GM21367 (cell line): Measurements from ENCODE around the gene ADAM30.
"Not testable (repeated sequence)": the region's sequence is repeated elsewhere in the genome, so short reads cannot be mapped to it uniquely, and the experiment has no call there.

Source experiments
- ATAC-seq: cut with Tn5 transposase; IDR thresholded peaks from one replicate; pipeline ENCODE4 v1.9.1; 2021; ENCODE audit not compliant: unreplicated experiment

Gene ADAM30

DNA sequence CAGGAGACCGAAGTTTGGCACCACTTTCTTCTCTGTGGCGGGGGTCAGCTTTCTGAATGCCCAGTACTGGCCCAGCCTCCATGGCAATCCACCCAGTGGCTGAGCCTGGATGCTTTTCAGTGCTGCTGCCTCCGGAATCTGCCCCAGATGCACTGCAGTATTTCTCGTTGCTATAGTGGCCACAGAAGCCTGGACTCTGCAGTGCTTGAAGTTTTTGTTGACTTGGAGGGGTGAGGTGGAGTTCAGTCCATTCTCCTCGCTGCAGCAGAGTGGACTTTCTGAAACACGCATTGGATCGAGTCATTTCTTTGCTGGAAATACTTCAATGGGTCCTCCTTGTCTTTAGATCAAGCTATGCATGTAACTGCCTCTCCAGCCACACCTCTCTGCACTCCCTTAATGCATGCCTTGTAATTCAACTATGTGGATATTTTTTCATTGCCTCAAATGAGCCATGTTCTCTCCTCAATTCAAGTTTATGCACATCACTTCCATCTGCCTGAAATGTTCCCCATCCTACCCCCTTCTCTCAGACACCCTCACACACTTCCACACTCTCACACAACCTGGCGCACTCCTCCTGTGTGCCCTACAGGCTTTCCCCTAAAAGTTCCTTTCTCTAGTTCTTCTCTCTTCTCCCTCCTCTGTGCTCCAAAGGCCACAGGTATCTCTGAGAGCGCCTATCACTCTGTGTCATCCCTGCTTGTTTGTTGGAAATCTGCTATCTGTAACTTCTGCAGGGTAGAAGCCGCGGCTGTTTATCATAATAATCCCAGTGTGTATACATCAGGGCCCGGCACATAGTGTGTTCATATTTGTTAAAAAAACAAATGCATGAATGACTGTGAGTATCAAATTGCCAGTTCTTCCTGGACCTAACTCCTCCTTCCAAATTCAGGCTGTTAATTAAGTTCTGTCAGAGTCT is 16.5 kb downstream of the ADAM30 start:
- no peak for ATAC-seq

DNA sequence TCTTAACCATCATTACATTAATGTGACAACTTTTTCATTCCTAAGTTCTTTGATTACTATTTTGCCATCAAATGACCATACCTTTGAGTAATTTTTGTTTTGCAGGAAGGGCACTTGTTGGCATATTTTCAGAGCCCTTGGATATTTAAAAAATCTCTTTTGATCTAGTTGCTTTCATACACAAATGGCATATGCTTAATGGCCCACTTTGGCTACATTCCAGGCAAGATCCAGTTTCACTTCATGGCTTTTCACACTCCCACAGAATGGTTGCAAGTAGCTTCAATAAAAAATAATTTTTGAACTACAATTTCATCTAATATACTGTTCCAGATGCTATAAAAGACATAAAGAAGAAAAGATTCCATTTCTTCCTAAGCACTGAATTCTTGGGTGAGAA is 18.1 kb downstream of the ADAM30 start:
- ATAC-seq = no peak

DNA sequence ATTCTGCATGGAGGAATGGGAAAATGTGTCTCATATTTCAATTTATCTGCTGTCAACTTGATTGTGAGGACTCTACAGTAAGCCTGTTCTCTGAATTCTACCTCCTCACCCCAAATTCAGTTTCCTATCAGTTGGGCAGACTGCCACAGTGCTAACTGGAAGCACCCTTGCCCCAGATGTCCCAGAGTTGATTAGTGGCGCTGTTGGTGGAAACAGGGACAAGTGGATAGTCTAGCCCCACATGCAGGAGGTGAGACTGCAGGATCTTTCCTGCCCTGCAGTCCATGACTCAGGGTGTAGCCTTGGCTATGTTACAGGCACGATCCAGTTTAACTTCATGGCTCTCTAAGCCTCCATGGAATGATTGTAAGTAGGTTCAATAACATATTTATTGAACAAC is 22.1 kb downstream of the ADAM30 start:
- no peak for ATAC-seq

DNA sequence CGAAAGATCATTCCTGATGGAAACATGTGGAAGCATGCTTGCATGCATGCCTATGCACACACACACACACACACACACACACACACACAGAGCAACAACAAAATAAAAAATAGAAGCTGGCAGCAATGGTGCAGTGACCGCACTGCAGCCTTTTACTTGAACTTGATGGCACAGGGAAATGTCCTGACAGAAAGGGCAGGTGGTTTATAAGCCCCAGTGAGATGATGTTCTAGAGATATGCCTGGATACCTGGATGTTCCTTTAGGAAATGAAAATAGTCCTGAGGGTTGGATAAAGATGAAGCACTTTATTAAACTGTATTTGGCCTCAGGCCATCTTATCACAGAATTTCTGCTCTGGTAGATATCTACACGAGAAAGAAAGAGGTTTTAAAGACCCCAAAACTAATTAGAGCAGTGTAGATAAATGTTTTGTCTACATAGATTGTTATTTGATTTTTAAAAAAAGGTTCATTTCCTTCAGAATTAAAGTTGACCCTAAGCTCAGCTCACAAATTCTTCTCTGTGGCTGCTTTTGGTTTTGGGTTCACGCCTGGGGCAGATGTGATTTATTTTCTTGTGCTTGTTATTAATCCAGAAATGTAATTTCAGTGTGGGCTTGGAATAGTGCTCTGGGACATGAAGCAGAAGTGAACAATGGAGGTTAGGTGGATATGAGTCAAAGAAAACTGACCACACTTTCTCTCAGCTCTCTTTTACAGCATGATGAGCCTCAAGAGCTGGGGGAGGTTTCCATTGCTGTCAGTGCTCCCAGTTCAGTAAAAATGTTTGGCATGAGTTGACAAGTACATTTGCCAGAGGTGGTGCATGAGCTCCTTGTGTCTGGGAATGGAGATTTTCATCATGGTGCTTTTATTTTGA is 22.9 kb downstream of the ADAM30 start:
- ATAC-seq = no peak

DNA sequence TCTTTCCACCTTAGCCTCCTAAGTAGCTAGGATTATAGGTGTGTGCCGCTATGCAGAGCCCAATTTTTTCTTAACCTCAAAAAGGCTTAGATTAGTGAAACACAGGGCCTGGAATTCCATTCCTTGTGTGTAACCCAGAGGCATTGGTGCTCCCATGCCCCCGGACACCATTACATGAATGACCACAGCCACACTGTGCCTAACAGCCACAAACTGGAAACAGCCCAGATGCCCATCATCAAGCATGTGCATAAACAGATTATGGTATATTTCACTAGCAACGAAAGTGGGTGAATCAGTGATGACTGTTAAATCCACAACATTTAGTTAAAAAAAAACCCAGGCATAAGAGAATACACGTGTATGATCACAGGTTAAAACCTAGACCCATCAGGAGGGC is 24.4 kb downstream of the ADAM30 start:
- no peak for ATAC-seq

DNA sequence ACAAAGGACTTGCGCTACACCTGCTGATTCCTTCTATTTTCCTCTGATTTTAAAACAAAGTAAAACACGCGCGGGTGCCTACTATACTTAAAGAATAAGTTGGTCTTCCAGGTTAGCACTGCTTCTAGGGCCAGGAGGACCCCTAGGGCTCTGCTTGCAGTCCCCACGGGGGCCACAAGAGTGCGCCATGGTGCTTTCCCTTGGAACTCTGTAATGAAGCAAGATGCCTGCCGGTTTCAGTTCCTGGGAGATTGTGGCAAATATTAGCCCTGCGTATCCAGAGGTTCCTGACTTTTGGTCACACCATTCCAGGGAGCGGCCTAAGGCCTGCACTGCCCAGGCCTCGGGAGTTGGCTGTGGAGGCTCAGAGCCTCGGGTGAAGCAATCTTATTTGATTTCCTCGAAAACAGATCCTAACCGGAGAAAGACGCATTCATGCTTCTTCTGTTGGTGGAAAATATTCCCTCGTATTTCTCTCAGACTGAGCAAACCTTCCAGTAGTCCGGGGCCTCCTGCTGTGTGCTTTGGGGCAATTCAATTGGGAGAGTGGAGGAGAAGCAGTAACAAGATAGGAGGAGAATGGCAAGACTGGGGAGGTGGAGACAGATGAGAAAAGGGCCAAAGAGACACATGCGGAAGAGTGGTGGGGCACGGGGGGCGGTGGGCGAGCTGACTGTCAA is 25.3 kb downstream of the ADAM30 start:
- ATAC-seq = no peak

DNA sequence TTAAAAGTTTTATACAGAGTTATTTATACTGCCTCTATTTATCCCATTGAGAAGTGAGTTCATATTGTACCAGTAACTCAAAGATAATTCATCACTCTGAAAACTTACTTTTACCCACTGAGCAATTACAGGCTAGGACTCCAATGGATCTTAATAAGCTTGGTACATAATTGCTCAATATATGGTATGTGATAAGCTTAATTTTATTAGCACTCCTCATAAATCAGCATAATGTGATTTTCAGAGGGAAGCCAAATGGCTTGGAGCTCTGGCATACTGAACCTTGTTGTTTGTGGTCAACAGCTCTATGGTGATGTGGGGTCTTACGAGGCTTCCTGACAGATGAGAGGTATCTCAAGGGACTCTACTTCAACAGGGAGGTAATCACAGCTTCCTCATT is 26.3 kb downstream of the ADAM30 start:
- ATAC-seq = no peak

DNA sequence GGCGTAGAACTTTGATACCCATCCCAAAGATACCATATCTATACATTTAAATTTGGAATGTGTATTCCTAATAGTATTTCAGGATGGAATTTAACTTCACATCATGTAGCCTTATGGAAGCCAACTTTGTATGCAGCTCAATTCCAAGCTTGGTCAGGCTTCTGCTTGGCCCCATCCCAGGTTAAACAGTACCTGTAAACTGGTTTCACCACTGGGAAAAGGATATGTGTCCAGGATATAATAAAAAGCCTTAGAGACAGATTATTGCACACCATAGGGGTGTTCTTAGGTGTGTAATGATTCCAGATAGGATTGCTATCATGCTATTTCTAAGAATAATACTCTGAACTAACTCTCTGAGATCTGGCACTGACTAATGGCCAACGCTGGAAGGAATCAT is 28.1 kb downstream of the ADAM30 start:
- ATAC-seq = no peak

DNA sequence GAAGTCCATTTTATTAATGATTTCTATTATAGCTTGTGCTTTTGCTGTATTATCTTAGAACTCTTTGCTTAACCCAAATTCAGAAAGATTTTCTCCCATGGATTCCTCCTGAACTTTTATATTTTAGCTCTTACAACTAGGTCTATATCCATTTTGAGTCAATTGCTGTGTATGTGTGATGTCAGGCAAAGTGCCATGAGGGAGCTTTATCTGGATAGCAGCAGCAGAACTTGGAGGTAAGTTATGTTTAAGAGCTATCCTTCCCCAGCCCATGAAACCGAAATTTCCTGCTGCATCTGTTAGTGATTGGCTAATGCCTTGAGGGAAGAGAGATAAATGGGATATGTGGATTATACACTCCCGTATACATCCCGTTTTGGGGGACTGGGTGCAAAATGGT is 29.9 kb downstream of the ADAM30 start:
- ATAC-seq = no peak

DNA sequence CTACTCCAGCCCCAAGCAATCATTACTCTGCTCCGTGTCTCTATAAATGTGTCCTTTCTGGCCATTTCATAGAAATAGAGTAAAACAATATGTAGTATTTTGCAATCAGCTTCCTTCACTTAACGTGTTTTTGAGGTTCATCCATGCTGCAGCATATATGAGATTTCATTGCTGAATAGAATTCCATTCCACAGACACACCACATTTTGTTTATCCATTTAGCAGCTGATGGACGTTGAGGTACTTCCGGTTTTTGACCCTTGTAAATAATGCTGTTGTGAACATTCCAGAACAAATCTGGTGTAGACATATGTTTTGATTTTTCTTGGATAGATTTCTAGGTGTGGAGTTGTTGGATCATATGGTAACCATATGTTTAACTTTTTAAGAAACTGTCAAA is 30.7 kb downstream of the ADAM30 start:
- ATAC-seq = no peak

DNA sequence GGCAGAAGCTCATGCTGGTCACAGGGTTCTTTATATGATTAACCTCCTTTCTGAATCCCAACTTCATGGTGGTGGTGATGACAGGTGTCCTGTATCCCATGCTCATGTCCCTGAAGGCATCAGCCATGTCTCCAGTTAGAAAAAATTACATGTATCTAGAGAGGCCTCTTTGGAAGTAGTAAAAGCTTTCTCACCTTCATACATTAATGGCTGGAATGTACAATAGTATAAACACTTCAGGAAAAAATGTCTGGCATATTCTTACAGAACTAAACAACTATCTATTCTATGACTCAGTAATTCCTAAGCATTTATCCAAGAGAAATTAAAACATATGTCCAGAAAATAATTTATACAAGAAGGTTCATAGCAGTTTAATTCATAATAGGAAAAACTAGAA is 34.0 kb downstream of the ADAM30 start:
- ATAC-seq = no peak

DNA sequence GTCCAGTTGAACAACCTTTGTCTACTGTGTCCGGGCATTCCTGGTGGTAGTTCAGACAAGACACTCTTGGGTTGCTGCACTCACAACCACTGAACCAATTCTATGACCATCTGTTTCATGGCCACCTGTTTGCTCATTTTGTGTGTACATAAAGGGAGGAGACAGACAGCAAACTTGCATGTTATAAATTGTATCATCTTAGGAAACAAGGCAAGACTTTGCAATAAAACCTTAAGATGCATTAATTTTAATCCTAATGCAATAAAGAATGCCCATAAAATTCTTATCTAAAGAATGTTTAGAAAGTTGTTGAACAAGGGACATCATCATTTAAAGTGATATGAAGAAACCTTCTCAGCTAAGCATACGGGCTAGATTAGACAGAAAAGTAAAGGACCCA is 34.8 kb downstream of the ADAM30 start:
- ATAC-seq = no peak

DNA sequence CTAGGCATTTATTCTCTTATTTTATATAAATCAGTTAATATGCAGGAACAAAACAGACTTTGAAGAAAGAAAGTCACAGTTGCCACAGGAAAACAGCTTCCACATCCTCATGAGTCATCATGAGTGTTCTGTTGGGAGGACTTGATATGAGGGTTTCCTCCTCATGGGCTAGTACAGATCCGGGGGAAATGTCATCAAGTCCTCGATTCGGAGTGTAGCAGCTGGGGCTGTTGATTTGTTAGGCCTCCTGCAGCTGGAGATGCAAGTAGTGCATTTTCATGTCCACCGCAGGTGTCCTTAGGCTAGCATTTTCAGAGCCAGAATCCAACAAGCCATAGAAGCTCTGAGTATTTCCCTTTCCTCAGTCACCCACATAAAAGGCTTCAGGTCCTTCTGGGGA is 36.7 kb downstream of the ADAM30 start:
- ATAC-seq = no peak

DNA sequence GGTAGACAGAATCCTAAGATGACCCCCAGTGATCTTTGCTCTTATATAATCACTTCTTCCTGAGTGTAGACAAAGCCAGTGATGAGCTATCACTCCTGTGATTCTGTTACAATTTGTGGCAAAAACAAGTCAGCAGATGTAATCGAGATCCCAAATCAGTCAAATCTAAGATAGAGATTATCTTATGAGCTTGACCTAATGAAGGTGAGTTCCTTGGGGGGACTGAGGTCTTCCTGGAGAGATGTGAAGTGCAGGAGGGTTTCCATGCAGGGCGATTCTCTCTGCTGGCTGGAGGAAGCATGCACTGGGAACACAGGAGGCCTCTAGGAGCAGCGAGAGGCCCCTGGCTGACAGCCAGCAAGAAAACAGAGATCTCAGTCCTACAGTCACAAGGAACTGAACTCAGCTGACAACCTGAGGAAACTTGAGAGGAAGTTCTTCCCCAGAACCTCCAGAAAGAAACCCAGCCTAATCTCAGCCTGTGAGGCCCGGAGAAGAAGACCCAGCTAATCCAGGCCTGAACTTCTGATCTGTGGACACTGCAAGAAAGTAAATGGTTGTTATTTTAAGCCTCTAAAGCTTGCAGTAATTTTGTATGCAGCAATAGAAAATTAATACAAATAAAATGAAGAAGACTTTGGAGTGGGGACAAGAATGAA is 37.6 kb downstream of the ADAM30 start:
- not testable (repeated sequence) for ATAC-seq

DNA sequence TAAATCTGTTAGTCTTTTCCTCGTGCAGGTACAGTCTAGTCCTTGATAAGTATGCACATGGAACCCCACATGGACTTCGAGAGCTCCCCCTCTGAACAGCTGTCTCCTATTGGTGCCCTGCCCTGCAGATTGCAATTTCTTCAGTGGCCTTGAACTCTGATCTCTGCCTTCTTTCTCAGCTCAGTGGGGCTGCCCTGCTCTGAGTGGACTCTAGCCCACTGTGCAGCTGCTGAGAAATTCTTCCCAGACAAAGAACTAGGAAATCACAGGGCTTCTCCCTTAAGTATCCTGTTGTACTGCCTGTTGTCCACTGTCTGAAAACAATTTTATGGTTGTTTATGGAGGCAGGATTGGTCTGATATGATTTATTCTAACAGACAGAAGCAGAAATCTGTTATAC is 38.2 kb downstream of the ADAM30 start:
- no peak for ATAC-seq

DNA sequence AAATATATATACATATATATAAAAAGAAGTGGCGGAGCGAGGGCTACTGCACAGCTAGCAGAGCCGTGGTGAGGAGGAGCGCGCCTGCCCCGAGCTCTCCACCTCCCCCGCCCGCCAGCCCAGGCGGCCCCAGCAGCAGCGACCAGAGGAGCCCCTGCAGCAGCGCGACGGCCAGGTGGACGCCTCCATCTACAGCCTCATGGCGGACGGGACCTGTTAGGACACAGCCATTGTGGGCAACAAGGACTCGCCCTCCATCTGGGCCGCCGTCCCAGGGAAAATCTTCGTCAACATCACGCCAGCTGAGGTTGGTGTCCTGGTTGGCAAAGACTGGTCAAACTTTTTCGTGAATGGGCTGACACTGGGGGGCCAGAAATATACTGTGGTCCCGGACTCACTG is 43.2 kb downstream of the ADAM30 start:
- no peak for ATAC-seq

DNA sequence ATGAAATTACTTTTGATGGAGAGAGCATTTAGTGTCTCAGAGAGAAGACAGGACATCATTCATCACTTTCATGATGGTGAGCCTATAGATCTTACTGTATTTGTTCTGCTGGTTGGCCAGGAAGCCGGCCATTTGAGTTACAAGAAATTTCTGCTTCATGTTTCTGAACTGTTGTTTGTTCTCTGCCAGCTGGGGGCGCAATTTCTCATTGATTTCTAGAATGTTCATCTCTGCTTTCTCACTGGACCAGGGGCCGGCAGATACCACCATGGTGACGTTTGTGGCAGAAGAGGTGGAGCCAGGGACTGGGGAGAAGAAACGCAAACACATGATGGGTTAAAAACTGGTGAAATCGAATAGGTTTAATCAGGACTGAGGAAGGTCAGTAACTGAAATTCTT is 52.1 kb downstream of the ADAM30 start:
- ATAC-seq = not testable (repeated sequence)
